GM12892 (cell line): ENCODE data around the gene TANGO2.

Source experiments
- POLR2A ChIP-seq: IDR thresholded peaks from 2 replicates; pipeline ENCODE4 v1.6.1; 2011; ENCODE audit warnings: low read depth, low read length, control low read depth
- POLR2AphosphoS5 ChIP-seq: IDR thresholded peaks from 2 replicates; pipeline ENCODE4 v1.6.1; 2011; ENCODE audit warnings: low read depth, low read length, control low read depth
- TAF1 ChIP-seq: IDR thresholded peaks from 2 replicates; pipeline ENCODE4 v1.6.1; 2011; ENCODE audit warnings: low read depth, mild to moderate bottlenecking, control low read depth, low read length, borderline replicate concordance

DNA sequence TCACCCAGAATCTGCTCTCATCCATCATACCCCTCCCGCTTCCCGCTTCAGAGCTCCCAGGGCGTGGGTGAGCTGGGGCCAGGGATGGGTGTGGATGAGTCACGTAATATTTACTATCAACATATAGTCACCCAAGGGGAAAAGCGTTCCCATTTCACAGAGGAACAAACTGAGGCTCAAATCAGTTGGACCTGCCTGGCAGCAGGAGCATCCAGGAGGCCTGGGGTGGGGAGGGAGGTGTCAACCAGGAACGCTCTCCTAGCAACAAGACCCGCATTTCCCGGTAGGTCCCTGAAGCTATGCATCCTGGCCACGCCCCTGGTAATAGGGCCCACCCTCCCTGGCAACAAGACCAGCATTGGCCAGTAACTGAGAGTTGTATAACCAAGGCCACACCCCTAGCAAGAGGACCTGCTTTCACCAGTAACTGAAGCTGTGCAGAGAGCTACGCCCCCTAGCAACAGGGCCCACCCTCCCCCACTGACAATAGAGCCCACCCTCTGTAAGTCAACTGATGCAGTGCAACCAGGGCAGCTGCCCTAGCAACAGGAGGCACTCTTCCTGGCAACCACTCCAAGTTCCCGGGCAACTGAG lies 46.5 kb upstream of the TANGO2 start:
- no peak for TF ChIP-seq POLR2AphosphoS5
- no peak for TF ChIP-seq POLR2A
- no peak for TF ChIP-seq TAF1
